HepG2 (cell line): ENCODE results near the gene VWA3B. TPM values are rescaled to one million over a fixed set of nuclear protein-coding genes. Genes with fewer than 3 reads are reported as not detected.

Source experiments
- ATAC-seq: fragments of 200-7000 bp; cut with Tn5 transposase; 3 replicates; pipeline ENCODE4 v1.9.1; 2020; ENCODE audit warnings: mild to moderate bottlenecking, moderate library complexity
- BruUV-seq: library from RNA; stranded (reverse); fragments of 400-500 nt; replicated peaks from 2 replicates; lab custom pipeline; 2021; lab: Mats Ljungman, UMichigan
- CTCF ChIA-PET: fragments of 300-600 bp; formaldehyde crosslinking; extraction: SDS; loops from one replicate; lab custom pipeline; 2021; ENCODE audit warnings: low total read pairs, inconsistent platforms, low intra/inter-chr PET ratio; lab: Yijun Ruan, JAX
- POLR2A ChIA-PET: fragments of 350-600 bp; sonication (Branson Sonifier 250); formaldehyde crosslinking; loops from one replicate; lab custom pipeline; 2020; ENCODE audit warnings: antibody characterized with exemption, inconsistent platforms; lab: Yijun Ruan, JAX
- DNase-seq: peaks from one replicate; pipeline ENCODE4 v3.0.0-alpha.2; 2015; ENCODE audit warnings: low spot score
- FAIRE-seq: peaks from 3 replicates; lab custom pipeline; 2011; peaks lifted over from hg19 to GRCh38; lab: Jason Lieb, UNC
- H2AFZ ChIP-seq: one replicate; pipeline ENCODE4 v1.6.1; 2011; ENCODE audit warnings: low read length, inconsistent platforms
- H3K27ac ChIP-seq: fragments of 300-600 bp; 3 replicates; pipeline ENCODE4 v1.8.0; 2011; ENCODE audit warnings: mixed run types, mild to moderate bottlenecking, mixed read lengths, low read length, inconsistent platforms; ENCODE audit not compliant: insufficient read depth; ENCODE audit errors: extremely low read length
- H3K27me3 ChIP-seq, 2 experiments: fragments of 200-600 bp in 1 of 2; 2 replicates in 1 of 2; 3 replicates in 1 of 2; pipeline versions ENCODE4 v1.6.0 to v1.8.0; 2011; ENCODE audit warnings: low read length in 2 of 2, mild to moderate bottlenecking in 2 of 2, moderate library complexity in 2 of 2, inconsistent platforms in 1 of 2; ENCODE audit not compliant: insufficient read depth in 2 of 2, control insufficient read depth in 1 of 2
- H3K36me3 ChIP-seq, 2 experiments: fragments of 200-600 bp in 1 of 2; replicated peaks in 1 of 2; 2 replicates in 1 of 2; 3 replicates in 1 of 2; pipeline versions ENCODE4 v1.5.1 to v1.8.0; 2011; ENCODE audit warnings: low read length in 2 of 2, inconsistent platforms in 1 of 2; ENCODE audit not compliant: insufficient read depth in 2 of 2, control insufficient read depth in 1 of 2
- H3K4me1 ChIP-seq: 2 replicates; pipeline ENCODE4 v1.5.1; 2012; ENCODE audit warnings: low read length, inconsistent platforms; ENCODE audit not compliant: insufficient read depth
- H3K4me2 ChIP-seq: 2 replicates; pipeline ENCODE4 v1.6.0; 2011; ENCODE audit warnings: low read depth, low read length, inconsistent platforms
- H3K4me3 ChIP-seq, 3 experiments: fragments of 200-600 bp in 1 of 3; sonication (generic), shearing (Covaris generic) in 1 of 3; replicated peaks in 1 of 3; 2 replicates each; pipeline ENCODE4 v1.5.1; 2011 to 2016; ENCODE audit warnings: low read length in 3 of 3, inconsistent platforms in 2 of 3, low read depth in 2 of 3, mild to moderate bottlenecking in 2 of 3, control low read depth in 1 of 3, mixed read lengths in 1 of 3; ENCODE audit not compliant: insufficient read depth in 1 of 3
- H3K79me2 ChIP-seq: one replicate; pipeline ENCODE4 v1.6.1; 2011; ENCODE audit warnings: low read length, inconsistent platforms; ENCODE audit not compliant: insufficient read depth
- H3K9ac ChIP-seq: 2 replicates; pipeline ENCODE4 v1.6.0; 2011; ENCODE audit warnings: mild to moderate bottlenecking, low read depth, low read length, inconsistent platforms; ENCODE audit not compliant: insufficient read depth
- H3K9me3 ChIP-seq: 2 replicates; pipeline ENCODE4 v1.5.1; 2012; ENCODE audit warnings: mild to moderate bottlenecking, low read length
- H4K20me1 ChIP-seq: 2 replicates; pipeline ENCODE4 v1.6.0; 2011; ENCODE audit warnings: inconsistent platforms, mild to moderate bottlenecking, low read length, moderate library complexity; ENCODE audit not compliant: insufficient read depth
- CEBPG ChIP-seq: IDR thresholded peaks from 2 replicates; pipeline ENCODE4 v1.6.1; 2016
- GATA4 ChIP-seq: sonication (generic); IDR thresholded peaks from 2 replicates; pipeline ENCODE4 v1.6.1; 2016; ENCODE audit warnings: antibody characterized with exemption, low read depth, borderline replicate concordance
- ZFP36L2 ChIP-seq: sonication (generic); formaldehyde crosslinking; IDR thresholded peaks from 2 replicates; pipeline ENCODE4 v1.4.0; 2020; ENCODE audit warnings: missing genetic modification reagents
- ZNF160 ChIP-seq: sonication (generic); formaldehyde crosslinking; IDR thresholded peaks from 2 replicates; pipeline ENCODE4 v1.8.0; 2022; ENCODE audit warnings: mild to moderate bottlenecking, inconsistent platforms, missing genetic modification reagents
- ZNF33B ChIP-seq: sonication (generic); formaldehyde crosslinking; IDR thresholded peaks from 2 replicates; pipeline ENCODE4 v1.5.1; 2020; ENCODE audit warnings: mild to moderate bottlenecking, missing genetic modification reagents
- ZNF432 ChIP-seq: sonication (generic); formaldehyde crosslinking; IDR thresholded peaks from 2 replicates; pipeline ENCODE4 v1.5.0; 2020; ENCODE audit warnings: missing genetic modification reagents, mild to moderate bottlenecking, borderline replicate concordance
- WGBS: methylation state at CpG from one replicate; pipeline ENCODE4 v1.1.6; 2017; ENCODE audit warnings: low lambda C conversion rate; 5-methylcytosine and 5-hydroxymethylcytosine counted together
- in situ Hi-C: cut with HindIII; loops from 2 replicates; pipeline ENCODE4 v1.10.0; 2017; ENCODE audit warnings: low pct_unique_long_range_greater_than_20kb; ENCODE audit not compliant: extremely low pct_ligation_motif_present
- intact Hi-C: fragments of 100-400 bp; cut with micrococcal nuclease; formaldehyde crosslinking; loops from one replicate; pipeline ENCODE4 v1.10.0; 2022; ENCODE audit not compliant: unreplicated experiment
- polyA plus RNA-seq, 8 experiments: library from polyadenylated mRNA; depleted of rRNA in 3 of 8; stranded (reverse) in 7 of 8; unstranded in 1 of 8; fragments of >200 nt; fragmentation: Illumina TruSeq in 4 of 8; extraction: Trizol in 4 of 8; gene quantifications; 2 replicates each; pipeline versions ENCODE4 v1.2.1 to v1.2.3, GENCODE V29; 2011 to 2016; ENCODE audit warnings: low read depth in 4 of 8, missing spikeins in 1 of 8, mixed read lengths in 1 of 8; ENCODE audit not compliant: insufficient read depth in 1 of 8
- total RNA-seq, 5 experiments: library from RNA; depleted of rRNA; stranded (reverse); fragments of >200 nt; fragmentation: Illumina TruSeq; extraction: Trizol; gene quantifications; 2 replicates each; pipeline ENCODE4 v1.2.3, GENCODE V29; 2016; ENCODE audit warnings: low read depth in 1 of 5
- TF ChIP-seq, protein P1 (sequence below): sonication (generic); formaldehyde crosslinking; IDR thresholded peaks from 2 replicates; pipeline ENCODE4 v1.5.0; 2020; ENCODE audit warnings: mild to moderate bottlenecking, missing genetic modification reagents, borderline replicate concordance
- TF ChIP-seq, protein P2 (sequence below): IDR thresholded peaks from 2 replicates; pipeline ENCODE4 v1.6.1; 2016; ENCODE audit warnings: missing genetic modification reagents, missing compliant biosample characterization

VWA3B gene
- total and polyA plus RNA-seq, 2 of the 13 experiments (the other 11 are each of a cell fraction or from before 2014, with no cell fraction given): not detected

DNA sequence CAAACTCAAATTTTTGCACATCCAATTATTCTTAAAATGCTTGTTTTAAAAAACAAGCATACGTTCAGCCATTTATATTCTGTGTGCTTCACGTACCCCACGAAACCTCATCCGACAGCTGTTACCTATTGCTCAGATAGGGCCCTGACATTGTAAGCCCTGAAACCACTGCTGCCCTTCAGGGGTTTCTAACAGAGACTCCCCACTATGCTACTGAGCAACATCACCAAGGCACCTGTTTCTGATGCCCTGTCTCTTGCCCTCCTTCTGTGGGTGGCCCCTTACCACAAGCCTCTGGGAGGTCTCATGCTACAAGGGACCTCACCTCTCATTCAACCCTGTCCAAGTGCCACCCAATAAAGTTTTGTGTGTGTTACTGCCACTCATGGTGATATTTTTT is 240.8 kb downstream of the VWA3B start (continued):
- TF ChIP-seq, protein P1, sequence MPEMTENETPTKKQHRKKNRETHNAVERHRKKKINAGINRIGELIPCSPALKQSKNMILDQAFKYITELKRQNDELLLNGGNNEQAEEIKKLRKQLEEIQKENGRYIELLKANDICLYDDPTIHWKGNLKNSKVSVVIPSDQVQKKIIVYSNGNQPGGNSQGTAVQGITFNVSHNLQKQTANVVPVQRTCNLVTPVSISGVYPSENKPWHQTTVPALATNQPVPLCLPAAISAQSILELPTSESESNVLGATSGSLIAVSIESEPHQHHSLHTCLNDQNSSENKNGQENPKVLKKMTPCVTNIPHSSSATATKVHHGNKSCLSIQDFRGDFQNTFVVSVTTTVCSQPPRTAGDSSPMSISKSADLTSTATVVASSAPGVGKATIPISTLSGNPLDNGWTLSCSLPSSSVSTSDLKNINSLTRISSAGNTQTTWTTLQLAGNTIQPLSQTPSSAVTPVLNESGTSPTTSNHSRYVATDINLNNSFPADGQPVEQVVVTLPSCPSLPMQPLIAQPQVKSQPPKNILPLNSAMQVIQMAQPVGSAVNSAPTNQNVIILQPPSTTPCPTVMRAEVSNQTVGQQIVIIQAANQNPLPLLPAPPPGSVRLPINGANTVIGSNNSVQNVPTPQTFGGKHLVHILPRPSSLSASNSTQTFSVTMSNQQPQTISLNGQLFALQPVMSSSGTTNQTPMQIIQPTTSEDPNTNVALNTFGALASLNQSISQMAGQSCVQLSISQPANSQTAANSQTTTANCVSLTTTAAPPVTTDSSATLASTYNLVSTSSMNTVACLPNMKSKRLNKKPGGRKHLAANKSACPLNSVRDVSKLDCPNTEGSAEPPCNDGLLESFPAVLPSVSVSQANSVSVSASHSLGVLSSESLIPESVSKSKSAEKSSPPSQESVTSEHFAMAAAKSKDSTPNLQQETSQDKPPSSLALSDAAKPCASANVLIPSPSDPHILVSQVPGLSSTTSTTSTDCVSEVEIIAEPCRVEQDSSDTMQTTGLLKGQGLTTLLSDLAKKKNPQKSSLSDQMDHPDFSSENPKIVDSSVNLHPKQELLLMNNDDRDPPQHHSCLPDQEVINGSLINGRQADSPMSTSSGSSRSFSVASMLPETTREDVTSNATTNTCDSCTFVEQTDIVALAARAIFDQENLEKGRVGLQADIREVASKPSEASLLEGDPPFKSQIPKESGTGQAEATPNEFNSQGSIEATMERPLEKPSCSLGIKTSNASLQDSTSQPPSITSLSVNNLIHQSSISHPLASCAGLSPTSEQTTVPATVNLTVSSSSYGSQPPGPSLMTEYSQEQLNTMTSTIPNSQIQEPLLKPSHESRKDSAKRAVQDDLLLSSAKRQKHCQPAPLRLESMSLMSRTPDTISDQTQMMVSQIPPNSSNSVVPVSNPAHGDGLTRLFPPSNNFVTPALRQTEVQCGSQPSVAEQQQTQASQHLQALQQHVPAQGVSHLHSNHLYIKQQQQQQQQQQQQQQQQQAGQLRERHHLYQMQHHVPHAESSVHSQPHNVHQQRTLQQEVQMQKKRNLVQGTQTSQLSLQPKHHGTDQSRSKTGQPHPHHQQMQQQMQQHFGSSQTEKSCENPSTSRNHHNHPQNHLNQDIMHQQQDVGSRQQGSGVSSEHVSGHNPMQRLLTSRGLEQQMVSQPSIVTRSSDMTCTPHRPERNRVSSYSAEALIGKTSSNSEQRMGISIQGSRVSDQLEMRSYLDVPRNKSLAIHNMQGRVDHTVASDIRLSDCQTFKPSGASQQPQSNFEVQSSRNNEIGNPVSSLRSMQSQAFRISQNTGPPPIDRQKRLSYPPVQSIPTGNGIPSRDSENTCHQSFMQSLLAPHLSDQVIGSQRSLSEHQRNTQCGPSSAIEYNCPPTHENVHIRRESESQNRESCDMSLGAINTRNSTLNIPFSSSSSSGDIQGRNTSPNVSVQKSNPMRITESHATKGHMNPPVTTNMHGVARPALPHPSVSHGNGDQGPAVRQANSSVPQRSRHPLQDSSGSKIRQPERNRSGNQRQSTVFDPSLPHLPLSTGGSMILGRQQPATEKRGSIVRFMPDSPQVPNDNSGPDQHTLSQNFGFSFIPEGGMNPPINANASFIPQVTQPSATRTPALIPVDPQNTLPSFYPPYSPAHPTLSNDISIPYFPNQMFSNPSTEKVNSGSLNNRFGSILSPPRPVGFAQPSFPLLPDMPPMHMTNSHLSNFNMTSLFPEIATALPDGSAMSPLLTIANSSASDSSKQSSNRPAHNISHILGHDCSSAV (CRISPR knock-in tag): no peak
- TF ChIP-seq ZFP36L2 (CRISPR knock-in tag): no peak

DNA sequence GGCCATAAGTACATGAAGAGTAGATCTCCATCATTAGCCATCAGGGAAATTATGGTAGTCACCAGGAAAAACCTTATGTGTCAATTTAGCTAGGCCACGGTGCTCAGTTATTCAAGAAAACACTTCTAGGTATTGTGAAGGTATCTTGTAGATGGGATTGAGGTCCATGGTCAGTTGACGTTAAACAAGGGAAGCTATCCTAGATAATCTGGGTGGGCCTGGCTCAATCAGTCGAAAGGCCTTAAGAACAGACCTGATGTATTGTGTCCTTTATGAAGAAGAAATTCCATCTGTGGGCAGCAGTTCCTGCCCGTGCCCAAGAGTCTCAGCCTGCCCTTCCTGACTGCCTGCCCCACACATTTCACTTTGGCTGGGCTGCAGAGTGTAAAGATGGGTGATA is 242.6 kb downstream of the VWA3B start:
- TF ChIP-seq, protein P2, sequence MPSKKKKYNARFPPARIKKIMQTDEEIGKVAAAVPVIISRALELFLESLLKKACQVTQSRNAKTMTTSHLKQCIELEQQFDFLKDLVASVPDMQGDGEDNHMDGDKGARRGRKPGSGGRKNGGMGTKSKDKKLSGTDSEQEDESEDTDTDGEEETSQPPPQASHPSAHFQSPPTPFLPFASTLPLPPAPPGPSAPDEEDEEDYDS: no peak
- TF ChIP-seq GATA4: no peak
- no peak for TF ChIP-seq CEBPG
- TF ChIP-seq ZNF33B: no peak
- no peak for TF ChIP-seq ZNF160 (CRISPR knock-in tag)
- no peak for TF ChIP-seq ZNF432
- no peak overlapping the region for H3K4me2 ChIP-seq
- H4K20me1 ChIP-seq: no peaks in the 10 kb centered on the region
- in situ Hi-C loops: no loop called here
- DNase-seq: no peak
- H3K9me3 ChIP-seq: peaks cover 5% of the 10 kb centered on the region
- no peaks in the 10 kb centered on the region for H3K4me1 ChIP-seq
- FAIRE-seq: no peak
- no peak overlapping the region for H3K4me3 ChIP-seq
- H2AFZ ChIP-seq: no peak overlapping the region
- POLR2A ChIA-PET: no interaction called here
- no peaks in the 10 kb centered on the region for H3K79me2 ChIP-seq
- no TSS peak for BruUV-seq
- CTCF ChIA-PET: no interaction called here
- intact Hi-C loops: no loop called here
- H3K36me3 ChIP-seq: no peaks in the 10 kb centered on the region
- H3K27ac ChIP-seq: no peak overlapping the region
- peaks cover 0 to 25% of the 10 kb centered on the region in 2 experiments; a peak in 4 of 5 replicates for H3K27me3 ChIP-seq
- WGBS: 26% methylated on average over 4 of the region's 4 CpGs
- no peak overlapping the region for H3K9ac ChIP-seq
- no peak for ATAC-seq
